GM12872 (cell line): ENCODE measurements around the gene VPS11.

Experiments
- TF ChIP-seq, protein P1 (sequence below): IDR thresholded peaks from 3 replicates; pipeline ENCODE4 v1.5.1; 2011; ENCODE audit warnings: low read depth, mild to moderate bottlenecking, low read length, moderate library complexity; ENCODE audit not compliant: insufficient read depth

Gene VPS11

DNA sequence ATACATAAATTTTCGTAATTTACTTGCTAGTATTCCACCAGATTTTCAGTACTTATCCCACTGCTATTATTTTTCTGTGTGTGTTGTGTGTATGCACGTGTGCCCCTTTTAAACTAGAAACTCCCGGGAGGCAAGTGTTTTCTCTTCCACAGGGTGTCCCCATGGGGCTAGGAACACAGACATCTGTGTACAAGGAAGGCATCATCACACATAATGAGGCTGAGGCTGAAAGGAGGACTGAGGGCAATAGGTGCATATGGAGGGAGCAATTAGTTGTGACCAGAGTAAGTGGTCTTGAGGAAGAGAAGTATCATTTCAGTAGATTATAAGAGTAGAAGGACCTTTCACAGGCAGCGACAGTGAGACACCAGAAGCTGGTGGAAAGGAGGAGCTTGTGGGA, 36.2 kb downstream of the VPS11 start:
- TF ChIP-seq, protein P1, sequence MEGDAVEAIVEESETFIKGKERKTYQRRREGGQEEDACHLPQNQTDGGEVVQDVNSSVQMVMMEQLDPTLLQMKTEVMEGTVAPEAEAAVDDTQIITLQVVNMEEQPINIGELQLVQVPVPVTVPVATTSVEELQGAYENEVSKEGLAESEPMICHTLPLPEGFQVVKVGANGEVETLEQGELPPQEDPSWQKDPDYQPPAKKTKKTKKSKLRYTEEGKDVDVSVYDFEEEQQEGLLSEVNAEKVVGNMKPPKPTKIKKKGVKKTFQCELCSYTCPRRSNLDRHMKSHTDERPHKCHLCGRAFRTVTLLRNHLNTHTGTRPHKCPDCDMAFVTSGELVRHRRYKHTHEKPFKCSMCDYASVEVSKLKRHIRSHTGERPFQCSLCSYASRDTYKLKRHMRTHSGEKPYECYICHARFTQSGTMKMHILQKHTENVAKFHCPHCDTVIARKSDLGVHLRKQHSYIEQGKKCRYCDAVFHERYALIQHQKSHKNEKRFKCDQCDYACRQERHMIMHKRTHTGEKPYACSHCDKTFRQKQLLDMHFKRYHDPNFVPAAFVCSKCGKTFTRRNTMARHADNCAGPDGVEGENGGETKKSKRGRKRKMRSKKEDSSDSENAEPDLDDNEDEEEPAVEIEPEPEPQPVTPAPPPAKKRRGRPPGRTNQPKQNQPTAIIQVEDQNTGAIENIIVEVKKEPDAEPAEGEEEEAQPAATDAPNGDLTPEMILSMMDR, result no peak

DNA sequence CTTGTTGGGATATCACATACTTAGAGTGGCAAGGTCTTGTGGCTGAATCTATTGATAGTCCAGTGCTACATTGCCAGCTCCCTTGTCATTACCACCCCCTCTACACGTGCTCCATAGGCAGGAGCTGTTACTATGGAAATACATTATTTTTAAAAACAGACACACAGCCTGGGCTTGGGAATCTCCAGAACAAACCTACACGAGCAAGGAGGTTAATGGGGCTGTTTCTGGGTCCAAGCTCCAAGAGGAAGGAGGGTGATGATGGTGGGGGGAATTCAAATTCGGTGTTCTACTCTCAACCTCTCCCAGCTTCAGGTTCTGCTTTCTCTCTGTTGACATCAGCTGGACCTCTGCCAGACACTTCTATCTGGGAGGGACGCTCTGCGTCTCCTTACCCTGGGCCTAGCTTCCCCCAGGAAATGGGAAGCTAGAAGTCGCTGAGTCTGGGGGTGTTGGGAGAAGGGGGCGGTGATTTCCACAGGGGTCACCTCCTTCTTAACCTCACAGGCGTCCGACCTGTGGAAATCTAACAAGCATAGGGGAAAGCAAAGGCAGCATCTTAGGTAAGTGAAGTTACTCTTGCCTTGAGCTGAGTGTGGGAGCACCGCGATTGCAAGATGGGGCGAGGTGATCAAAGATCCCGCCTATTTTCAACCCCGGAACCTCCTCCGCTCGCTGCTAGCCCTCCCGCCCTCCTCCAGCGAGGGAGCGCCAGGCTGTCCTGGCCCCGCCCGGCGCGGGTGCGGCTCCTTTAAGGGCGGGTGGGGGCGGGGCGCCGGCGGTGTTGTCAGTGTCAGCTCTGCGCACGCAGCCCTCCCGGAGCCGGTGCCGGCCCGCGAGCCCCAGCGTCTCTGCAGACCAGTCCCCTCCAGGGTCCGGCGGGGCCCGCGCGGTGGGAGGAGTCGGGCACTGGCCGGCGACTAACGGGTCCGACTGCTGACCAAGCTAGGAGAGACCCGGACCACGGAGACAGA, 39.2 kb downstream of the VPS11 start, which contains the start of gene C2CD2L:
TSS of gene C2CD2L (plus strand) at position 781 of the 974 bp plus-strand sequence. CDS start 398 bp downstream, outside the sequence.
- TF ChIP-seq, protein P1, result no peak

DNA sequence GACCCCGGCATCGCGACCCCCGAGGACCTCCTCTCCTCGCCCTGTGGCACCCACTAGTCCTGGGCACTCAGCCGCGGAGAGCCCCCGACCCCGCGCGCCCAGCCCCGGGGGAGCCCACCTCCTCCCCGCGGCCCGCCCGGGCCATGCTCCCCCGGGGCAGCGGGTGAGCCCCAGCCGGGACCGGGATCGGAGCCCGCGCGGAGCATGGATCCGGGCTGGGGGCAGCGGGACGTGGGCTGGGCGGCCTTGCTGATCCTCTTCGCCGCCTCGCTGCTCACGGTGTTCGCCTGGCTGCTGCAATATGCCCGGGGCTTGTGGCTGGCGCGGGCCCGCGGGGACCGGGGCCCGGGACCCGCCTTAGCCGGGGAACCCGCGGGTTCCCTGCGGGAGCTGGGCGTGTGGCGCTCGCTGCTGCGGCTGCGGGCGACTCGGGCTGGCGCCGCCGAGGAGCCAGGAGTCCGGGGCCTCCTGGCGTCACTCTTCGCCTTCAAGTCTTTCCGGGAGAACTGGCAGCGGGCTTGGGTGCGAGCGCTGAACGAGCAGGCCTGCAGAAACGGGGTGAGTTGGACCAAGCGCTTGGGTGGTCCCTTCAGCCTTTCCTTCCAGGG, 40.0 kb downstream of the VPS11 start:
- TF ChIP-seq, protein P1, result no peak

DNA sequence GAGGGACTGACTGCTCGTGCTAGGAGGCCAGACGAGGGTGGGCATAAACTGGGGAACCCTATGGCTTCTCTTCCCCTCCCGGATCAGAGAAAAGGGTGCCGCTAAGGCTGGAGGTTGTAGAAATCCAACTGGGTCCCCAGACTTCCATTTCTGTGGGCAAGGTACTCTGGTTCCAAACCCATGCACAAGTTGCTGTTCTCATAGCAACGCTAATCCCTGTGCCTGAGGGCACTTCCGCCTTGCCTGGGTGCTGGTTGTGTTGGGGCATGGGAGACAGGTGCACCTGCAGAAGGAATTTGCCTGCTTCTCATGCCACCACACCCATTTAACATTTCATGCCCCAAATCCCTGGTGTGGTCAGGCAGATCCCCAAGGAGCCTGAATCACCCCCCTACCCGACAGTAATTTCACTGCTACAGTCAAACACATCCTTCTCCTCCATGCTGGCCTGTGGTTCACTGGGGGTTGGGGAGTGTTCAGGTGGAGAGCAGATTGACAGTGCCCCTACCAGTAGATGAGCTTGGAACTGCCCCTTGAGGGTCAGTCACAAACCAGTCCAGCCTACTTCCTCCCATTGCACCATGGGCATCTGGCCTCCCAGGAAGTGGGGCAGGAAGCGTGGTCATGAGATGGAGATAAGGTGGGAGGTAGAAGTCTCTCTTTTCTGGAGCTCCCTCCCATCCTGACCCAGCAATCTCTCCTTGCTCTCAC, 40.7 kb downstream of the VPS11 start:
- TF ChIP-seq, protein P1, result no peak

DNA sequence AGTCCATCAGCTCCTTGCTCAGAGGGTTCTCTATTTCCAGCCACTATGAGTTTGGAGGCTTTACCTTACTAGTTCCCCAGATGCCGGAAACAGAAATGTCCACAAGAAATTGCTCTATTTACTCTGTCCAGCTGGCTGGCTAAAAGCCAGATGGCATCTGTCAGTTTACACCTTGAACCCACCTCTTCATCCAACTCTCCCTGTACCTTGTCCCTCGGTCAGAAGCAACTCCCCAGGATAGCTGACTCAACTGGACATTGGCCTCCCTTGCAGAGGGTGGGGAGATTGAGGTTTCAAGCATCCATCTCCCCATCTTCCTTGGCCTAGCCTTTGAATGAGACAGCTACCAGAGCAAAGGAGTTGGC, 41.2 kb downstream of the VPS11 start:
- TF ChIP-seq, protein P1, result no peak

DNA sequence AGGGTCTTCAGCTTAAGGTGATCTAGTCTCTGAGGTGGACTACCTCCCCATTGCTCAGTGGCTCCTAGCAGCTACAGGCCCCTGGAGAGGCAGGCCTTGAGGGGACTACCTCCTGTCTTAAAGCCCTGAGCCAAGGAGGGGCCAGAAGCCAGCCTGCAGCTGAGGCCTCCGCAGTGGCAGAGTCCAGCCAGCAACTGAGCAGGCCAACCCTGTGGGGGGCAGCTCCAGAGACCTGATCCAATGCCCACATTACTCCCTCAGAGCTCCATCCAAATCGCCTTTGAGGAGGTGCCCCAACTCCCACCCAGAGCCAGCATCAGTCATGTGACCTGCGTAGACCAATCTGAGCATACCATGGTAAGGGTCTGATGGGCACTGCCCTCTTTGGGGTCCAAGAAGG, 42.2 kb downstream of the VPS11 start:
- TF ChIP-seq, protein P1, result no peak

DNA sequence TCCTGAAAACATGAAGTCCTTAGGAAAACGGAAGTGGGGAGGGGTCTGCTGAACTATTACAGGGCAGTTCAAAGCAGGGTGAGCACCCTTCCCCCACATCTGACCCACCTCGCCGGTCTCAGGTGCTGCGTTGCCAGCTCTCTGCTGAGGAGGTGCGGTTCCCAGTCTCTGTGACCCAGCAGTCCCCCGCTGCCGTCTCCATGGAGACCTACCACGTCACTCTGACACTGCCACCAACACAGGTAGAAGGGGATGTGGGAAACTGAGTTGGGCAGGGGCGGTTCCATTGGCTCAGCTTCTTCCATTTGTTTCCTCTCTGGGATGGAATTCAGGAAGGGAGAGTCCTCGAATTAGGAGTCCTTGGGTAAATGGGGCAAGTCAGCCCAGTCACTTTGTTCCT, 42.8 kb downstream of the VPS11 start:
- TF ChIP-seq, protein P1, result no peak
